PC-9 (cell line): Measurements from ENCODE around the gene DNAH9.

ENCODE experiments used
- CTCF ChIP-seq: fragments of 200-600 bp; sonication (generic); conservative IDR thresholded peaks from 2 replicates; pipeline ENCODE4 v1.6.1; 2017; ENCODE audit warnings: mixed run types, antibody characterized with exemption, mild to moderate bottlenecking, moderate library complexity
- EZH2 ChIP-seq: fragments of 200-600 bp; sonication (generic); IDR thresholded peaks from 2 replicates; pipeline ENCODE4 v1.8.0; 2017; ENCODE audit warnings: antibody characterized with exemption, low read depth

- TF ChIP-seq CTCF = no peak
- TF ChIP-seq EZH2 = no peak
These were observed 399.1 kb downstream of the DNAH9 start, which contains the start of gene ZNF18 for GRCh38 chr17:11997147-11997971.
